ENCODE data around the gene CGB1.

- TF ChIP-seq EZH2 (IDR thresholded peaks at IDR 0.05; ENCODE audit: insufficient read depth, poor library complexity, severe bottlenecking) (no peak), EZH2phosphoT487 (IDR thresholded peaks at IDR 0.05; ENCODE audit: insufficient read depth, low read depth) (no peak)
Measured at GRCh38 chr19:49086296-49086695, 49.6 kb upstream of the CGB1 start.
